Neuronal stem cell (in vitro differentiated cells): ENCODE data around the gene GBP5.
"Not testable (repeated sequence)": the region's sequence is repeated elsewhere in the genome, so short reads cannot be mapped to it uniquely, and the experiment has no call there.

Experiments used
- DNase-seq: peaks from one replicate; pipeline ENCODE4 v3.0.0-alpha.2; 2013; ENCODE audit warnings: low spot score
- H2AFZ ChIP-seq: one replicate; pipeline ENCODE4 v1.6.1; 2013; ENCODE audit warnings: mild to moderate bottlenecking, low read length, inconsistent platforms
- H2AK5ac ChIP-seq: 2 replicates; pipeline ENCODE4 v1.6.1; 2013; ENCODE audit warnings: low read depth, mild to moderate bottlenecking, inconsistent platforms, low read length, moderate library complexity, mixed read lengths
- H2BK120ac ChIP-seq: 2 replicates; pipeline ENCODE4 v1.6.1; 2013; ENCODE audit warnings: low read depth, mild to moderate bottlenecking, inconsistent platforms, low read length, moderate library complexity, mixed read lengths
- H2BK12ac ChIP-seq: one replicate; pipeline ENCODE4 v1.6.1; 2013; ENCODE audit warnings: low read length, inconsistent platforms
- H2BK15ac ChIP-seq: 2 replicates; pipeline ENCODE4 v1.6.1; 2013; ENCODE audit warnings: mild to moderate bottlenecking, low read length, inconsistent platforms, mixed read lengths
- H2BK5ac ChIP-seq: one replicate; pipeline ENCODE4 v1.6.1; 2013; ENCODE audit warnings: inconsistent platforms, mild to moderate bottlenecking, low read length, moderate library complexity
- H3K14ac ChIP-seq: one replicate; pipeline ENCODE4 v1.6.1; 2013; ENCODE audit warnings: low read length, inconsistent platforms
- H3K18ac ChIP-seq: 2 replicates; pipeline ENCODE4 v1.6.1; 2013; ENCODE audit warnings: low read length, inconsistent platforms
- H3K23ac ChIP-seq: 2 replicates; pipeline ENCODE4 v1.6.1; 2013; ENCODE audit warnings: low read depth, mild to moderate bottlenecking, mixed read lengths, low read length, inconsistent platforms; ENCODE audit not compliant: poor library complexity
- H3K27ac ChIP-seq: replicated peaks from 3 replicates; pipeline ENCODE4 v1.5.1; 2013; ENCODE audit warnings: low read length, inconsistent platforms
- H3K27me3 ChIP-seq, 3 experiments: 2 replicates each; pipeline ENCODE4 v1.6.1; 2013; ENCODE audit warnings: low read length in 3 of 3, mild to moderate bottlenecking in 2 of 3, inconsistent platforms in 1 of 3, low read depth in 1 of 3, mixed read lengths in 1 of 3, moderate library complexity in 1 of 3; ENCODE audit not compliant: control insufficient read depth in 3 of 3, insufficient read depth in 3 of 3
- H3K36me3 ChIP-seq, 2 donors: replicated peaks in 1 of 2; 2 replicates each; pipeline ENCODE4 v1.6.1; 2013; ENCODE audit warnings: low read length in 2 of 2; ENCODE audit not compliant: control insufficient read depth in 2 of 2, insufficient read depth in 2 of 2
- H3K4ac ChIP-seq: 2 replicates; pipeline ENCODE4 v1.6.1; 2013; ENCODE audit warnings: inconsistent platforms, mild to moderate bottlenecking, low read length, moderate library complexity
- H3K4me1 ChIP-seq, 2 donors: 1 replicate in 1 of 2; 2 replicates in 1 of 2; pipeline ENCODE4 v1.6.1; 2013; ENCODE audit warnings: low read length in 2 of 2, low read depth in 1 of 2; ENCODE audit not compliant: control insufficient read depth in 2 of 2, insufficient read depth in 1 of 2
- H3K4me2 ChIP-seq: one replicate; pipeline ENCODE4 v1.6.1; 2013; ENCODE audit warnings: mild to moderate bottlenecking, low read length, inconsistent platforms; ENCODE audit not compliant: insufficient read depth, poor library complexity, severe bottlenecking
- H3K4me3 ChIP-seq, 2 donors: 2 replicates each; pipeline ENCODE4 v1.5.1; 2013; ENCODE audit warnings: low read length in 2 of 2, mild to moderate bottlenecking in 2 of 2, inconsistent platforms in 1 of 2, moderate library complexity in 1 of 2
- H3K79me1 ChIP-seq: one replicate; pipeline ENCODE4 v1.6.1; 2013; ENCODE audit warnings: low read depth, mild to moderate bottlenecking, inconsistent platforms, low read length, moderate library complexity
- H3K9ac ChIP-seq: one replicate; pipeline ENCODE4 v1.6.1; 2013; ENCODE audit warnings: mild to moderate bottlenecking, low read depth, low read length, inconsistent platforms; ENCODE audit not compliant: poor library complexity
- H3K9me3 ChIP-seq, 2 donors: replicated peaks in 1 of 2; 2 replicates each; pipeline versions ENCODE3 to v1.6.1; 2013; ENCODE audit warnings: low read length in 2 of 2, mild to moderate bottlenecking in 2 of 2, inconsistent platforms in 1 of 2, low read depth in 1 of 2, mixed read lengths in 1 of 2, moderate library complexity in 1 of 2; ENCODE audit not compliant: control insufficient read depth in 2 of 2, insufficient read depth in 1 of 2
- H4K8ac ChIP-seq: one replicate; pipeline ENCODE4 v1.6.1; 2013; ENCODE audit warnings: low read depth, mild to moderate bottlenecking, inconsistent platforms, low read length, moderate library complexity
- H4K91ac ChIP-seq: one replicate; pipeline ENCODE4 v1.6.1; 2013; ENCODE audit warnings: low read length, low read depth, mild to moderate bottlenecking, inconsistent platforms; ENCODE audit not compliant: poor library complexity
- WGBS, 2 donors: extraction: QIAGEN DNeasy Blood & Tissue Kit; methylation state at CpG; one replicate each; pipeline ENCODE4 v1.1.7; 2013; ENCODE audit warnings: missing lambda C conversion rate in 2 of 2, mixed read lengths in 1 of 2; ENCODE audit not compliant: insufficient read length in 2 of 2, insufficient replicate concordance in 1 of 2; ENCODE audit errors: extremely low coverage in 2 of 2; 5-methylcytosine and 5-hydroxymethylcytosine counted together

GBP5 gene

DNA sequence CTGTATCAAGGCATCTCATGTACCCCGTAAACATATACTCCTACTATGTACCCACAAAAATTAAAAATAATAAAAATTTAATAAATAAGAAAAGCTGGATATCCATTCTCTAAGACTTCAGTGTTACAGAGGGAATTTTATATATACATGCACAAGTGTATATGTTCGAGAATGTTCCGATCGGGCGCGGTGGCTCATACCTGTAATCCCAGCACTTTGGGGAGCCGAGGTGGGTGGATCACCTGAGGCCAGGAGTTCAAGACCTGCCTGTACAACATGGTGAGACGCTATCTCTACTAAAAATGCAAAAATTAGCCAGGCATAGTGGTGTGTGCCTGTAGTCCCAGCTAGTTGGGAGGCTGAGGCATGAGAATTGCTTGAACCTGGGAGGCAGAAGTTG lies 17.1 kb downstream of the GBP5 start:
- not testable (repeated sequence) for H3K27me3 ChIP-seq, H2AK5ac ChIP-seq, H2BK5ac ChIP-seq, H3K4me1 ChIP-seq, H3K9ac ChIP-seq, H3K36me3 ChIP-seq, H2BK15ac ChIP-seq, H3K4ac ChIP-seq, H3K79me1 ChIP-seq, H4K8ac ChIP-seq, DNase-seq, H4K91ac ChIP-seq, H3K14ac ChIP-seq, H3K23ac ChIP-seq, H2BK12ac ChIP-seq, H3K27ac ChIP-seq, H2BK120ac ChIP-seq, H3K4me2 ChIP-seq, H2AFZ ChIP-seq, H3K4me3 ChIP-seq, H3K18ac ChIP-seq, H3K9me3 ChIP-seq
- WGBS, 2 donors, result no CpG with 5 or more reads among the region's 8 CpGs

DNA sequence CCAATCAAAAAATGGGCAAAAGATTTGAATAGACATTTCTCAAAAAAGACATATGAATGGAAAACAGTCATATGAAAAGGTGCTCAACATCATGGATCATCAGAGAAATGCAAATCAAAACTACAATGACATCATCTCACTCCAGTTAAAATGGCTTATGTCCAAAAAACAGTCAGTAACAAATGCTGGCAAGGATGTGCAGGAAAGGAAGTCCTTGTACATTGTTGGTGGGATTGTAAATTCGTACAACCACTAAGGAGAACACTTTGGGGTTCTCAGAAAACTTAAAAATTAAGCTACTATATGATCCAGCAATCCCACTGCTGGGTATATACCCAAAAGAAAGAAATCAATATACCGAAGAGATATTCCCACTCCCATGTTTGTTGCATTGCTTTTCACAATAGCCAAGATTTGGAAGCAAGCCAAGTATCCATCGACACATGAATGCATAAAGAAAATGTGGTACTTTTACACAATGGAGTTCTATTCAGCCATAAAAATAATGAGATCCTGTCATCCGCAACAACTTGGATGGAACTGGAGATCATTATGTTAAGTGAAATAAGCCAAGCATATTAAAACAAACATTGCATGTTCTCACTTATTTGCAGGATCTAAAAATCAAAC lies 17.9 kb downstream of the GBP5 start:
- no peak overlapping the region for H2AK5ac ChIP-seq
- H3K27ac ChIP-seq, result no peak overlapping the region
- H4K91ac ChIP-seq, result no peak overlapping the region
- H4K8ac ChIP-seq, result no peak overlapping the region
- H3K4ac ChIP-seq, result no peak overlapping the region
- H3K9me3 ChIP-seq, result no peaks in the 10 kb centered on the region
- DNase-seq, result no peak
- H3K23ac ChIP-seq, result no peak overlapping the region
- H2BK12ac ChIP-seq, result no peak overlapping the region
- H3K4me3 ChIP-seq, result no peak overlapping the region
- no peaks in the 10 kb centered on the region for H3K79me1 ChIP-seq
- H3K14ac ChIP-seq, result no peak overlapping the region
- no peak overlapping the region for H2AFZ ChIP-seq
- no peaks in the 10 kb centered on the region for H3K27me3 ChIP-seq
- no peaks in the 10 kb centered on the region for H3K4me1 ChIP-seq
- H3K36me3 ChIP-seq, result no peaks in the 10 kb centered on the region
- H3K4me2 ChIP-seq, result no peak overlapping the region
- WGBS, 2 donors, result no CpG with 5 or more reads among the region's 4 CpGs
- no peak overlapping the region for H2BK5ac ChIP-seq
- H2BK120ac ChIP-seq, result no peak overlapping the region
- H3K9ac ChIP-seq, result no peak overlapping the region
- H3K18ac ChIP-seq, result no peak overlapping the region
- H2BK15ac ChIP-seq, result no peak overlapping the region

DNA sequence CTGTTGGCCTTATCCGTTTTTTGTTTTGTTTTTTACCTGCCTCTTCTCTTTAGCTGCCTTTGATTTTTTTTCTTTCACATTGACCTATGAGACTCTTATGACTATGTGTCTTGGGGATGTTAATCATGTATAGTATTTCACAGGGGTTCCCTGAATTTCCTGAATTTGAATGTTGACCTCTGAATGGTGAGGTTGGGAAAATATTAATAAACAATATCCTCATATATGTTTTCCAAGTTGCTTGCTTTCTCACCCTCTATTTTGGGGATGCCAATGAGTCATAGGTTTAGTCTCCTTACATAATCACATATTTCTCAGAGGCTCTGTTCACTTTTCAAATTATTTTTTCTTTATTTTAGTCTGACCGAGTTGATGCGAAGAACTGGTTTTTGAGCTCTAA lies 29.6 kb downstream of the GBP5 start:
- no peak overlapping the region for H3K18ac ChIP-seq
- no peak overlapping the region for H3K27ac ChIP-seq
- no peak overlapping the region for H2BK120ac ChIP-seq
- WGBS, 2 donors, result no CpG with 5 or more reads among the region's 3 CpGs
- H3K9ac ChIP-seq, result no peak overlapping the region
- no peak overlapping the region for H2AFZ ChIP-seq
- H3K4me3 ChIP-seq, result no peak overlapping the region
- no peaks in the 10 kb centered on the region for H3K36me3 ChIP-seq
- no peak overlapping the region for H2AK5ac ChIP-seq
- H3K4me2 ChIP-seq, result no peak overlapping the region
- no peak for DNase-seq
- H3K4me1 ChIP-seq, result no peaks in the 10 kb centered on the region
- no peak overlapping the region for H2BK5ac ChIP-seq
- H2BK12ac ChIP-seq, result no peak overlapping the region
- H3K4ac ChIP-seq, result no peak overlapping the region
- no peak overlapping the region for H3K14ac ChIP-seq
- no peak overlapping the region for H2BK15ac ChIP-seq
- no peak overlapping the region for H3K23ac ChIP-seq
- H4K8ac ChIP-seq, result no peak overlapping the region
- H4K91ac ChIP-seq, result no peak overlapping the region
- no peaks in the 10 kb centered on the region for H3K9me3 ChIP-seq
- no peaks in the 10 kb centered on the region for H3K79me1 ChIP-seq
- no peaks in the 10 kb centered on the region for H3K27me3 ChIP-seq
